ENCODE results near the gene S100A3. TPM values are rescaled to one million over a fixed set of nuclear protein-coding genes. Genes with fewer than 3 reads are reported as not detected.
A peak's percentile ranks its signal among the peaks of the same experiment; 100 is the strongest.

Gene S100A3
- polyA plus RNA-seq, 1 of the 3 experiments (the other 2 are of a cell fraction): 11.8 TPM

GRCh38 chr1:153513023-153513422, 36.0 kb downstream of the S100A3 start:
- Histone ChIP-seq H3K27ac (ENCODE audit: low read depth in 2 of 2, low read length in 1 of 2) (no peak overlapping the region), H4K20me1 (ENCODE audit: insufficient read depth) (no peaks in the 10 kb centered on the region), H3K4me1 (ENCODE audit: control insufficient read depth in 1 of 2, insufficient read depth in 2 of 2, low read depth in 1 of 2, low read length in 1 of 2) (peaks cover 0 to 3% of the 10 kb centered on the region in 2 experiments; a peak in 2 of 4 replicates), H2AFZ (ENCODE audit: low read depth) (no peak overlapping the region), H3K4me3 (ENCODE audit: low read depth in 2 of 2, low read length in 1 of 2) (no peak overlapping the region), H3K27me3 (ENCODE audit: insufficient read depth) (no peaks in the 10 kb centered on the region), H3K9me2 (no peaks in the 10 kb centered on the region), H3K9ac (no peak overlapping the region), H3K79me2 (ENCODE audit: insufficient read depth) (no peaks in the 10 kb centered on the region), H3K36me3 (replicated peaks in 1 of 2; ENCODE audit: control insufficient read depth in 1 of 2, insufficient read depth in 2 of 2, low read length in 1 of 2) (no peaks in the 10 kb centered on the region), H3K9me3 (no peaks in the 10 kb centered on the region), H3F3A (replicated peaks; ENCODE audit: insufficient read depth) (peaks cover 9% of the 10 kb centered on the region), H3K4me2 (no peak overlapping the region)
- no peak for DNase-seq
- POLR2A ChIA-PET: no interaction called here
- 84% methylated on average over 2 of the region's 3 CpGs for WGBS (ENCODE audit: low lambda C conversion rate)
- CTCF ChIA-PET: interaction anchor here (2.4 to 18.0 kb wide), 5 partner anchors 18 to 64 kb away, joined by 10 to 283 read pairs (median 45); partner anchors contain the start of genes S100A2 and S100A6
- TF ChIP-seq FOXM1 (IDR thresholded peaks at IDR 0.05; ENCODE audit: low read depth): no peak
- TF ChIP-seq RAD21 (IDR thresholded peaks at IDR 0.05; ENCODE audit: low read length): no peak
- no peak for TF ChIP-seq PBX3 (IDR thresholded peaks at IDR 0.05)
- TF ChIP-seq EZH2phosphoT487 (IDR thresholded peaks at IDR 0.05; ENCODE audit: borderline replicate concordance, low read depth): no peak
- TF ChIP-seq, protein P1, sequence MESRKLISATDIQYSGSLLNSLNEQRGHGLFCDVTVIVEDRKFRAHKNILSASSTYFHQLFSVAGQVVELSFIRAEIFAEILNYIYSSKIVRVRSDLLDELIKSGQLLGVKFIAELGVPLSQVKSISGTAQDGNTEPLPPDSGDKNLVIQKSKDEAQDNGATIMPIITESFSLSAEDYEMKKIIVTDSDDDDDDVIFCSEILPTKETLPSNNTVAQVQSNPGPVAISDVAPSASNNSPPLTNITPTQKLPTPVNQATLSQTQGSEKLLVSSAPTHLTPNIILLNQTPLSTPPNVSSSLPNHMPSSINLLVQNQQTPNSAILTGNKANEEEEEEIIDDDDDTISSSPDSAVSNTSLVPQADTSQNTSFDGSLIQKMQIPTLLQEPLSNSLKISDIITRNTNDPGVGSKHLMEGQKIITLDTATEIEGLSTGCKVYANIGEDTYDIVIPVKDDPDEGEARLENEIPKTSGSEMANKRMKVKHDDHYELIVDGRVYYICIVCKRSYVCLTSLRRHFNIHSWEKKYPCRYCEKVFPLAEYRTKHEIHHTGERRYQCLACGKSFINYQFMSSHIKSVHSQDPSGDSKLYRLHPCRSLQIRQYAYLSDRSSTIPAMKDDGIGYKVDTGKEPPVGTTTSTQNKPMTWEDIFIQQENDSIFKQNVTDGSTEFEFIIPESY (IDR thresholded peaks at IDR 0.05; ENCODE audit: borderline replicate concordance, low read depth): no peak
- TF ChIP-seq ELF1 (IDR thresholded peaks at IDR 0.05): no peak
- TF ChIP-seq, protein P2, sequence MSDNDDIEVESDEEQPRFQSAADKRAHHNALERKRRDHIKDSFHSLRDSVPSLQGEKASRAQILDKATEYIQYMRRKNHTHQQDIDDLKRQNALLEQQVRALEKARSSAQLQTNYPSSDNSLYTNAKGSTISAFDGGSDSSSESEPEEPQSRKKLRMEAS (IDR thresholded peaks at IDR 0.05; ENCODE audit: low read depth): no peak
- no peak for TF ChIP-seq GABPA (IDR thresholded peaks at IDR 0.05; ENCODE audit: low read depth)
- no peak for TF ChIP-seq CTCF (IDR thresholded peaks at IDR 0.05)
- TF ChIP-seq NFIC (IDR thresholded peaks at IDR 0.05; ENCODE audit: borderline replicate concordance): no peak
- no peak for TF ChIP-seq NRF1 (IDR thresholded peaks at IDR 0.05; ENCODE audit: low read depth, low read length)

DNA sequence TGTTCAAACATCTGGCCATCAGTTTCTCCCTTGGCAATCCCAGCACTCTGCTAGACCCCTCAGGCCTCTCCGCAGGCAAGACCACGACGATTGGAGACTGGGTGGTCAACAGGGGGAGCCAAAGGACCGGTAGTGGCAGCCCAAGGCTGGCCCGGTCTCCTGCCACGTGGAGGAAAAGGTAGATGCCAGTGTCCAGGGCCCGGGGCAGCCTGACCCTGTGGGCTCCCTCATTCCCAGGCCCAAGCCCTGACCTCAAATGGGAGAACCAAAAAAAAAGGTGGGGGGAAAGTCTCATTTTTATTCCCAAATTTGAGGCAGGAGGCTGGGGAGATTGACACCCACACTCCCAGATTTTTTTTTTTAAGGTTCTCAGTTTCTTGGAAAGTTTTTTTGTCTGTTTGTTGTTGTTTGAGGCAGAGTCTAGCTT, 38.1 kb downstream of the S100A3 start:
- Histone ChIP-seq H3K4me3 (ENCODE audit: low read depth in 2 of 2, low read length in 1 of 2) (no peak overlapping the region; a peak in 1 of 4 replicates), H3K9ac (no peak overlapping the region), H3K27me3 (ENCODE audit: insufficient read depth) (no peaks in the 10 kb centered on the region), H3K9me3 (no peaks in the 10 kb centered on the region), H3K4me2 (no peak overlapping the region), H3K79me2 (ENCODE audit: insufficient read depth) (no peaks in the 10 kb centered on the region), H3K9me2 (no peaks in the 10 kb centered on the region), H2AFZ (ENCODE audit: low read depth) (peak overlapping the region; percentile 67; the same call in 1 of the 2 replicates), H3K36me3 (replicated peaks in 1 of 2; ENCODE audit: control insufficient read depth in 1 of 2, insufficient read depth in 2 of 2, low read length in 1 of 2) (no peaks in the 10 kb centered on the region), H4K20me1 (ENCODE audit: insufficient read depth) (no peaks in the 10 kb centered on the region), H3K4me1 (ENCODE audit: control insufficient read depth in 1 of 2, insufficient read depth in 2 of 2, low read depth in 1 of 2, low read length in 1 of 2) (peaks cover 4 to 20% of the 10 kb centered on the region in 2 experiments; a peak in 3 of 4 replicates), H3F3A (replicated peaks; ENCODE audit: insufficient read depth) (peaks cover 26% of the 10 kb centered on the region), H3K27ac (ENCODE audit: low read depth in 2 of 2, low read length in 1 of 2) (peak overlapping the region in 1 of 2 experiments; percentile 9; a peak in 1 of 4 replicates)
- DNase-seq: peak; percentile 89
- ChIA-PET CTCF (interaction anchor here (0.7 to 18.0 kb wide), 57 partner anchors 9 to 511 kb away, joined by 3 to 283 read pairs (median 5); partner anchors contain the start of genes CHTOP, PGLYRP4, S100A1 and S100A13), POLR2A (no interaction called here)
- WGBS (ENCODE audit: low lambda C conversion rate): 0% methylated on average over 7 of the region's 7 CpGs
- TF ChIP-seq TCF12 (IDR thresholded peaks at IDR 0.05) (peak; percentile 14; the same call in 1 of the 2 replicates), SMC3 (IDR thresholded peaks at IDR 0.05; ENCODE audit: low read depth, low read length) (peak; percentile 97), RCOR1 (IDR thresholded peaks at IDR 0.05; ENCODE audit: low read length) (0 out of 2 replicates have a peak, but pooled peaks have one; percentile 37), TAF1 (IDR thresholded peaks at IDR 0.05; ENCODE audit: borderline replicate concordance, low read depth, low read length) (no peak), SIN3A (IDR thresholded peaks at IDR 0.05; ENCODE audit: borderline replicate concordance, low read depth, low read length) (peak; percentile 69; the same call in 1 of the 2 replicates), NFIC (IDR thresholded peaks at IDR 0.05; ENCODE audit: borderline replicate concordance) (peak; percentile 48; the same call in 1 of the 2 replicates), IRF3 (IDR thresholded peaks at IDR 0.05; ENCODE audit: low read depth, low read length) (no peak), ELF1 (IDR thresholded peaks at IDR 0.05) (no peak), CTCF (IDR thresholded peaks at IDR 0.05) (peak; percentile 95), RAD21 (IDR thresholded peaks at IDR 0.05; ENCODE audit: low read length) (peak; percentile 96)
